ENCODE results near the gene SLC31A2.
A peak's percentile ranks its signal among the peaks of the same experiment; 100 is the strongest.

Gene SLC31A2

DNA sequence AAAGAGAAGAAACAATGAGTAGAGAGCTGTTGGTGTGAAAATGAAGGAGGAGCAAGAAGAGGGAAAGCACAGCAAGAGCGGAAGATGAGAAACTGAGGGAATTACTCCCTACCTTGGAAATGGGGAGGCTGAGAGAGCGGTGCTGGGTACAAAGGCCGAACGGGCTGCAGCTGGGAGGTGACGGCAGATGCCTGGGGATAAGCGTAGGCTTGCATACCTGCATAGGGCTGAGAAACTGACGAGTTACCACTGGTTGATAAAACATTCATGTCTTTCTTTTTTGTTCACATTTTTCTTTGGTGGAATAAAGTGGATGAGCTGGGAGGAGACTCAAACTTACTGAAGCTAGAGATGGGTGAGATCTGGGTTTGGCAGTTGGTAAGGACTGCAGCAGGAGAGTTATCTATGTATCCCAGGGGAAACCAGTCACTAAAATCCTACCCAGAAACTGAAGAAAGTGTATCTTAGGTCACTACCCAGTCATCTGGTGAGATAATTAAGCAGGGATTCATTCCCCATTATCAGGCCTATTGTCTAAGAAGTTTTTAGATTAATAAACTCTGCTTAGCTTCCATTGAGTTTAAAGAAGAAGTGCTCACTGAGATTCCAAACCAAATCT, 35.4 kb downstream of the SLC31A2 start:
- DNase-seq = no peak

DNA sequence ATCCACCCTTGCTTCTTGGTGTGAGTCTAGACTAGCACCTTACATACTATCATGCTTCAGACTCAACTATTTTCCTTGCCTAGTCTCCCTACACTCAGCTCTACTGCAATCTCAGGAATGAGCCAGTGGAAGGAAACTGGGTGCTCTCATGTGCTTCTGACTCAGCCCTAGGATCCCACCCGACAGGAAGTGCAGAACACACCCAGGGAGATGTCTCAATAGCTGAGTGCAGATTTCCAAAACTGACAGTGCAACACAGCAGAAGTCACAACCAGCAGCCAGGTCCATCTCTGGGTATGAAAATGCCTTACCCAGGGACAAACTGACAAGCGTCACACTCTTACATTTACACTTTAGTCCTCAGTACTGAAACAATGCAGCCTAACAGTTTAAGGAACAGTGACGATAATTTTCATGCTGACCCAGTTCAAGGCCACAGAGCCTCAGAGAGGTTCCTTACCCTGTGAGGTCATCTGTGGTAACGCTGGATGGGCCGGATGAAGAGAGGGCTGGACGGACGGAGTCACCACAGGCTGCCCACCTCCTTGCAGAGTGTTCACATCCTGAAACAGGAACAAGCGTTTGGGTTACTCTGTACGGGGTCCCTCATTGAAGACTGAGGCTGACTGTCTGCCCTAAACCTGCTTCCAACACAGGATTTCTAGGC, 37.3 kb downstream of the SLC31A2 start:
- DNase-seq = peak; percentile 95

DNA sequence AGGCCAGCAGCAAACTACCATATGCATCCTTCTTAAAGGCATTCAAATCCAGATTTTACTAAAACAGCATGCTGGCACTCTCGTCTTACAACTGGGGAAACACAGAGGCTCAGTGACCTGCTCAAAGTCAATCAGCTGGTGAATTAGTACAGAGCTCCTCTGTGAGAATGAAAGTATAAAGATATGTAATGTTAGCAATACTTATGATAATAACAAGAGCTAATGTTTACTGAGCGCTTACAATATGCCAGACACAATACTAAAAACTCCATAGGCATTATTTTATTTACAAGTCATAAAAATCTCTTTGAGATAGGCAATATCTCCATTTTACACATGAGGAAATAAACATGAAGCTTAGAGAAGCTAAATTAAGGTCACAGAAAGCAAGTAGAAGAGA, 41.6 kb downstream of the SLC31A2 start:
- no peak for DNase-seq

DNA sequence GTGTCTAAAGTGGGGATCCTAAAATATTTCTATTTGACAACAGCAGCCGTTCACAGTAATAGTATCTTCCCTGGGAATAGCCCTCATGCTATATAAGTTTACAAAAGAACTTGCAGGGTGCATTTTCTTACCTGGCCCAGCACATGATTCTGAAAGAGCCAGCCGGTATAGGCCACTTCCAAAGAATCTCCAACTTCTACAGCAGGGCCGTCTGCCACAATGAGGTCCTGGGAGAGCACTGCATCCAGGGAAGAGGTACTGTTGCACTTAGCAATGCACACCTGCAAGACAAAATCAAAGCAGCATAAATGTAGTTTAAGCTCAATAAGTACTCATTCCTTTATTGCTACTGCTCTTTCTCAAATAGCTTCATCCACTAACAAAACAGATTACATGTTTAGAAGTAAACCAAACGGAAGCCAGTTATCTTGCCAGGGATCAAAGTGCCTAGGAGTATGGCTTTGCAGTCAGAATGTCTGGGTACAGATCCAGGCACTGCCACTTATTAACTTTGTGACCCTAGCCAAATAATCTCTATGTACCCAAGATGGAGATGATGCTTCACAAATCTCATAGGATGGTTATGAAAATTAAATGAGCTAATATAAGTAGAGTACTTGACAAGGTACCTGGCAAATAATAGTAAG, 49.0 kb downstream of the SLC31A2 start:
- no peak for DNase-seq

DNA sequence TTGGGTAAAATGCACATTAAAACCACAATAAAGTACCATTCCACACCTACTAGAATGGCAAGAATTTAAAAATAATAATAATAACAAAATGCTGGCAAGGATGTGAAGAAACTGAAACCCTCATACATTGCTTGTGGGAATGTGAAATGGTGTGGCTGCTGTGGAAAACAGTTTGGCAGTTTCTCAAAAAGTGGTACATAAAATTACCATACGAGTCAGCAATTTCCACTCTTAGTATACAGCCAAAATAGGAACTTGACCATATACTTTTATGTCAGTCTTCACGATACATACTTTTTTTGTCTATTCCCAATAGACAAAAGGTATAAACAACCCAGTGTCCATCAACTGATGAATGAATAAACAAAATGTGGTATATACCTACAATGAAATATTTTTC, 54.6 kb downstream of the SLC31A2 start:
- peak; percentile 55 for DNase-seq

DNA sequence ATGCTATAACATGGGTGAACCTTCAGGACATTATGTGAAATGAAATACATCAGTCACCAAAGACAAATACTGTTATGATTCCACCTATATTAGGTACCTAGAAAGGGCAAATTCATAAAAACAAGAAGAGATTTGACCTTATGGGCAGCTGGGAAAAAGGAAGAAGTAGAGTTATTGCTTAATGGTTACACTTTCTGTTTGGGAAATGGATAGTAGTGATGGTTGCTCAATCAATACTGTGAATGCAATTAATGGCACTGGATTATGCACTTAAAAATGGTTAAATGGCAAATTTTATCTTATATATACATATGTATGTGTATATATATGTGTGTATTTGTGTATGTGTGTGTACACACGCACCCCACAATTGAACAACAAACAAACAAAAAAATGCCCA, 55.1 kb downstream of the SLC31A2 start:
- peak; percentile 78 for DNase-seq

DNA sequence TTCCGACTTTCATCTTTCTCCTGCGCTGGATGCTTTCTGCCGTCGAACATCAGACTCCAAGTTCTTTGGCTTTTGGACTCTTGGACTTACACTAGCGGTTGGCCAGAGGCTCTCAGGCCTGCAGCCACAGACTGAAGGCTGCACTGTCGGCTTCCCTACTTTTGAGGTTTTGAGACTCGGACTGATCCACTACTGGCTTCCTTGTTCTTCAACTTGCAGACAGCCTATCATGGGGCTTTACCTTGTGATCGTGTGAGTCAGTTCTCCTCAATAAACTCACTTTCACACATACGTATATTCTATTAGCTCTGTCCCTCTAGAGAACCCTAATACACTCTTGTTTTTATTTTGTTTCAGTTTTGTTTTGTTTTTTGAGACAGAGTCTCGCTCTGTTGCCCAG, 60.0 kb downstream of the SLC31A2 start:
- peak; percentile 70 for DNase-seq

All from suppressor macrophage treated with lipopolysaccharide for 4 hours (primary cell).